ENCODE results near the gene GPR26. TPM values are rescaled to one million over a fixed set of nuclear protein-coding genes. Genes with fewer than 3 reads are reported as not detected.

GPR26 gene
- polyA plus RNA-seq, 1 experiment: 0.01 TPM

GRCh38 chr10:123621916-123622315 is 44.2 kb upstream of the GPR26 start:
- H3K36me3 ChIP-seq (ENCODE audit: control insufficient read depth, insufficient read depth, low read length): no peaks in the 10 kb centered on the region
- H3K4me3 ChIP-seq (ENCODE audit: low read depth, low read length): no peak overlapping the region
- CTCF ChIA-PET: interaction anchor here (0.6 kb wide), 1 partner anchor 40 kb away, joined by 4 read pairs; no protein-coding TSS in a partner anchor
- TF ChIP-seq CTCF (IDR thresholded peaks at IDR 0.05; ENCODE audit: insufficient read depth, low read depth, low read length): no peak
- peak; percentile 40 for DNase-seq (ENCODE audit: low read depth)
- H3K27me3 ChIP-seq (ENCODE audit: control insufficient read depth, insufficient read depth, low read length): no peaks in the 10 kb centered on the region
- POLR2A ChIA-PET: interaction anchor here (0.6 kb wide), 1 partner anchor 19 kb away, joined by 4 read pairs; no protein-coding TSS in a partner anchor

- CTCF ChIA-PET: interaction anchor here (0.6 kb wide), 1 partner anchor 41 kb away, joined by 4 read pairs; no protein-coding TSS in a partner anchor
These were observed 43.8 kb upstream of the GPR26 start for GRCh38 chr10:123622381-123622780.

GRCh38 chr10:123624086-123624485 is 42.1 kb upstream of the GPR26 start:
- no peak for TF ChIP-seq CTCF (IDR thresholded peaks at IDR 0.05; ENCODE audit: insufficient read depth, low read depth, low read length)
- CTCF ChIA-PET: interaction anchor here (0.6 to 1.0 kb wide), 2 partner anchors 10 to 41 kb away, joined by 3 read pairs; no protein-coding TSS in a partner anchor

More at GRCh38 chr10:123622381-123622780, 43.8 kb upstream of the GPR26 start:
- TF ChIP-seq CTCF (IDR thresholded peaks at IDR 0.05; ENCODE audit: insufficient read depth, low read depth, low read length): no peak
- H3K4me3 ChIP-seq (ENCODE audit: low read depth, low read length): no peak overlapping the region
- H3K36me3 ChIP-seq (ENCODE audit: control insufficient read depth, insufficient read depth, low read length): no peaks in the 10 kb centered on the region
- POLR2A ChIA-PET: interaction anchor here (0.6 kb wide), 1 partner anchor 18 kb away, joined by 4 read pairs; no protein-coding TSS in a partner anchor
- peak; percentile 91 for DNase-seq (ENCODE audit: low read depth)
- no peaks in the 10 kb centered on the region for H3K27me3 ChIP-seq (ENCODE audit: control insufficient read depth, insufficient read depth, low read length)

GRCh38 chr10:123633106-123633505 is 33.0 kb upstream of the GPR26 start:
- TF ChIP-seq CTCF (IDR thresholded peaks at IDR 0.05; ENCODE audit: insufficient read depth, low read depth, low read length): no peak

More at GRCh38 chr10:123624086-123624485, 42.1 kb upstream of the GPR26 start:
- DNase-seq (ENCODE audit: low read depth): no peak
- H3K36me3 ChIP-seq (ENCODE audit: control insufficient read depth, insufficient read depth, low read length): no peaks in the 10 kb centered on the region
- no peak overlapping the region for H3K4me3 ChIP-seq (ENCODE audit: low read depth, low read length)
- H3K27me3 ChIP-seq (ENCODE audit: control insufficient read depth, insufficient read depth, low read length): no peaks in the 10 kb centered on the region
- POLR2A ChIA-PET: no interaction called here

DNA sequence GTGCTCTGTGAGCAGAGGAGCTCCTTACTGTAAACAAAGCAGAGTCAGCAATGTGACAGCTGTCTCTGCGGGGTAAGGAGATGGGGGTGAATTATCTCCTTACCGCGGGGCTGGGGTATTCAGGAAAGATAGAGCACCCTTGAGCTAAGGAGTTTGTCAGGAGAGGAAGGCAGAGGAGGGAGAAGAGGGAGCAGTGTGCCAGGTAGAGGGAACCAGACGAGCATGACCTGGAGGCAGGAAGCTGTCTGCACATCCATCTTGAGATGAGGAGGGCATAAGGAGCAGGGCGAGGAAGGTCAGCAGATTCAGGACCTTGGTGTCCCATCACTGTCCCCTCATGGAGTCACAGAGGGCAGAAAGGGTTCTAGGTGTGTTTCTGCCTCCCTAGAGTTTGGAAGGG is 32.5 kb upstream of the GPR26 start:
- TF ChIP-seq CTCF (IDR thresholded peaks at IDR 0.05; ENCODE audit: insufficient read depth, low read depth, low read length): no peak
- H3K36me3 ChIP-seq (ENCODE audit: control insufficient read depth, insufficient read depth, low read length): no peaks in the 10 kb centered on the region
- POLR2A ChIA-PET: no interaction called here
- no peaks in the 10 kb centered on the region for H3K27me3 ChIP-seq (ENCODE audit: control insufficient read depth, insufficient read depth, low read length)
- H3K4me3 ChIP-seq (ENCODE audit: low read depth, low read length): no peak overlapping the region
- DNase-seq (ENCODE audit: low read depth): no peak
- CTCF ChIA-PET: interaction anchor here (0.7 kb wide), 2 partner anchors 9 to 239 kb away, joined by 3 read pairs; no protein-coding TSS in a partner anchor

More at GRCh38 chr10:123633106-123633505, 33.0 kb upstream of the GPR26 start:
- Histone ChIP-seq H3K36me3 (ENCODE audit: control insufficient read depth, insufficient read depth, low read length) (no peaks in the 10 kb centered on the region), H3K27me3 (ENCODE audit: control insufficient read depth, insufficient read depth, low read length) (no peaks in the 10 kb centered on the region), H3K4me3 (ENCODE audit: low read depth, low read length) (no peak overlapping the region)
- DNase-seq (ENCODE audit: low read depth): no peak
- CTCF ChIA-PET: no interaction called here
- POLR2A ChIA-PET: no interaction called here
